ENCODE data around the gene CDCA7. TPM values are rescaled to one million over a fixed set of nuclear protein-coding genes. Genes with fewer than 3 reads are reported as not detected.

Gene CDCA7
- total RNA-seq, 1 experiment from 2014 or later, result 50.3 TPM

- H3K14ac ChIP-seq (ENCODE audit: insufficient read depth, low read length), result no peak overlapping the region
- H2BK15ac ChIP-seq (ENCODE audit: low read depth, low read length), result no peak overlapping the region
- no peak overlapping the region for H3K27ac ChIP-seq (ENCODE audit: insufficient read length, low read depth, low read length)
- H3K36me3 Mint-ChIP-seq (ENCODE audit: insufficient read depth in 1 of 3, low read depth in 3 of 3), result peaks cover 28 to 39% (median 38%) of the 10 kb centered on the region in 3 experiments
- no peak overlapping the region for H2BK5ac ChIP-seq (ENCODE audit: insufficient read length, low read length)
- no peak for DNase-seq
- no peaks in the 10 kb centered on the region for H3K9me3 Mint-ChIP-seq
- no peak overlapping the region for H2BK12ac ChIP-seq (ENCODE audit: insufficient read length, low read depth, low read length)
- H3K4me2 ChIP-seq (ENCODE audit: insufficient read depth, insufficient read length, low read length), result peak overlapping the region; percentile 3
- peaks cover 38% of the 10 kb centered on the region for H3K79me2 ChIP-seq (ENCODE audit: insufficient read depth, low read length)
- H3K23ac ChIP-seq (ENCODE audit: insufficient read length, low read depth, low read length), result no peak overlapping the region
- TF ChIP-seq, protein P1, sequence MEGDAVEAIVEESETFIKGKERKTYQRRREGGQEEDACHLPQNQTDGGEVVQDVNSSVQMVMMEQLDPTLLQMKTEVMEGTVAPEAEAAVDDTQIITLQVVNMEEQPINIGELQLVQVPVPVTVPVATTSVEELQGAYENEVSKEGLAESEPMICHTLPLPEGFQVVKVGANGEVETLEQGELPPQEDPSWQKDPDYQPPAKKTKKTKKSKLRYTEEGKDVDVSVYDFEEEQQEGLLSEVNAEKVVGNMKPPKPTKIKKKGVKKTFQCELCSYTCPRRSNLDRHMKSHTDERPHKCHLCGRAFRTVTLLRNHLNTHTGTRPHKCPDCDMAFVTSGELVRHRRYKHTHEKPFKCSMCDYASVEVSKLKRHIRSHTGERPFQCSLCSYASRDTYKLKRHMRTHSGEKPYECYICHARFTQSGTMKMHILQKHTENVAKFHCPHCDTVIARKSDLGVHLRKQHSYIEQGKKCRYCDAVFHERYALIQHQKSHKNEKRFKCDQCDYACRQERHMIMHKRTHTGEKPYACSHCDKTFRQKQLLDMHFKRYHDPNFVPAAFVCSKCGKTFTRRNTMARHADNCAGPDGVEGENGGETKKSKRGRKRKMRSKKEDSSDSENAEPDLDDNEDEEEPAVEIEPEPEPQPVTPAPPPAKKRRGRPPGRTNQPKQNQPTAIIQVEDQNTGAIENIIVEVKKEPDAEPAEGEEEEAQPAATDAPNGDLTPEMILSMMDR (conservative IDR thresholded peaks at IDR 0.05), result no peak
- H3K27me3 ChIP-seq (ENCODE audit: insufficient read depth, low read length), result no peaks in the 10 kb centered on the region
- no peak overlapping the region for H3K9ac ChIP-seq (ENCODE audit: extremely low read depth, insufficient read length, low read length)
- peaks cover 17% of the 10 kb centered on the region for H3K23me2 ChIP-seq (ENCODE audit: insufficient read length, low read depth, low read length, poor library complexity, severe bottlenecking)
- H3K9me3 ChIP-seq (ENCODE audit: control insufficient read depth, low read depth, low read length), result no peaks in the 10 kb centered on the region
- peaks cover 5% of the 10 kb centered on the region for H3K79me1 ChIP-seq (ENCODE audit: insufficient read depth, low read depth, low read length, poor library complexity, severe bottlenecking)
- H3K4me3 Mint-ChIP-seq, result peak overlapping the region in 1 of 2 experiments; percentile 65; a peak in 2 of 5 replicates
- H2AK5ac ChIP-seq (ENCODE audit: insufficient read length, low read length), result no peak overlapping the region
- no peak overlapping the region for H3T11ph ChIP-seq (ENCODE audit: low read length)
- no peak overlapping the region for H4K5ac ChIP-seq (ENCODE audit: insufficient read length, low read depth, low read length)
- H3K27me3 Mint-ChIP-seq (ENCODE audit: low read depth), result peaks cover 4% of the 10 kb centered on the region
- no CpG with 5 or more reads among the region's 3 CpGs for WGBS (ENCODE audit: extremely low coverage, insufficient read length, low lambda C conversion rate)
- H2BK20ac ChIP-seq (ENCODE audit: low read depth, low read length, poor library complexity, severe bottlenecking), result no peak overlapping the region
- H3K4ac ChIP-seq (ENCODE audit: low read depth, low read length), result no peak overlapping the region
- H2BK120ac ChIP-seq (ENCODE audit: low read depth, low read length, poor library complexity, severe bottlenecking), result no peak overlapping the region
- H4K91ac ChIP-seq (ENCODE audit: insufficient read length, low read depth, low read length), result no peak overlapping the region
- no peaks in the 10 kb centered on the region for H4K20me1 ChIP-seq (ENCODE audit: control insufficient read depth, insufficient read depth, insufficient read length)
- H4K8ac ChIP-seq (replicated peaks; ENCODE audit: insufficient read length, low read depth, low read length), result no peak overlapping the region
- no peak overlapping the region for H2AFZ ChIP-seq (ENCODE audit: low read length)
- no peak overlapping the region for H3K18ac ChIP-seq (ENCODE audit: insufficient read length, low read depth, low read length)
- no peak overlapping the region for H3K27ac Mint-ChIP-seq
- no peak overlapping the region for H3K56ac ChIP-seq (ENCODE audit: insufficient read length, low read depth, low read length)
- H3K4me1 ChIP-seq (ENCODE audit: insufficient read depth, low read length), result peaks cover 2% of the 10 kb centered on the region; the same call in 1 of the 2 replicates
- H3K4me1 Mint-ChIP-seq, result peaks cover 35 to 40% of the 10 kb centered on the region in 2 experiments
Measured at GRCh38 chr2:173357346-173357745, 2.7 kb downstream of the CDCA7 start.

Data from H9 (cell line).